OCI-LY1 (cell line): Measurements from ENCODE around the gene FGGY.

ENCODE experiments used
- H2AFZ ChIP-seq: fragments of 200-600 bp; sonication (generic), shearing (Covaris generic); 2 replicates; pipeline ENCODE4 v1.6.0; 2014; ENCODE audit warnings: antibody characterized with exemption, mild to moderate bottlenecking, low read length
- H3F3A ChIP-seq: fragments of 200-600 bp; sonication (generic), shearing (Covaris generic); 2 replicates; pipeline ENCODE4 v1.6.0; 2014; ENCODE audit warnings: mild to moderate bottlenecking, antibody characterized with exemption, low read length, moderate library complexity; ENCODE audit not compliant: insufficient read depth
- H3K27ac ChIP-seq: fragments of 200-600 bp; sonication (generic); 2 replicates; pipeline ENCODE4 v1.5.1; 2014; ENCODE audit warnings: low read length, mixed run types, mild to moderate bottlenecking, low read depth; ENCODE audit not compliant: poor library complexity, severe bottlenecking
- H3K27me3 ChIP-seq: fragments of 200-600 bp; sonication (generic); 2 replicates; pipeline ENCODE4 v1.6.0; 2014; ENCODE audit warnings: antibody characterized with exemption, mild to moderate bottlenecking, low read length, moderate library complexity; ENCODE audit not compliant: insufficient read depth
- H3K36me3 ChIP-seq: fragments of 200-600 bp; sonication (generic); 2 replicates; pipeline ENCODE4 v1.6.1; 2014; ENCODE audit warnings: mild to moderate bottlenecking, antibody characterized with exemption, low read length, moderate library complexity, mixed read lengths; ENCODE audit not compliant: insufficient read depth
- H3K4me1 ChIP-seq: fragments of 200-600 bp; sonication (generic); 2 replicates; pipeline ENCODE4 v1.5.1; 2014; ENCODE audit warnings: mild to moderate bottlenecking, low read length, moderate library complexity; ENCODE audit not compliant: insufficient read depth, severe bottlenecking
- H3K4me2 ChIP-seq: fragments of 200-600 bp; sonication (generic), shearing (Covaris generic); 2 replicates; pipeline ENCODE4 v1.6.1; 2014; ENCODE audit warnings: low read length
- H3K4me3 ChIP-seq: fragments of 200-600 bp; sonication (generic); 2 replicates; pipeline ENCODE4 v1.5.1; 2014; ENCODE audit warnings: low read length, low read depth, mild to moderate bottlenecking, mixed read lengths; ENCODE audit not compliant: poor library complexity, severe bottlenecking
- H3K79me2 ChIP-seq: fragments of 200-600 bp; shearing (Covaris generic); 2 replicates; pipeline ENCODE4 v1.6.1; 2016; ENCODE audit warnings: mixed run types, low read length, mixed read lengths; ENCODE audit not compliant: insufficient read depth
- H3K9ac ChIP-seq: fragments of 200-600 bp; sonication (generic), shearing (Covaris generic); 2 replicates; pipeline ENCODE4 v1.6.1; 2014; ENCODE audit warnings: mild to moderate bottlenecking, low read length, mixed read lengths
- H3K9me2 ChIP-seq: fragments of 200-600 bp; sonication (generic), shearing (Covaris generic); 2 replicates; pipeline ENCODE4 v1.6.1; 2014; ENCODE audit warnings: low read depth, mild to moderate bottlenecking, low read length, mixed read lengths
- H3K9me3 ChIP-seq: fragments of 200-600 bp; shearing (Covaris generic); 2 replicates; pipeline ENCODE4 v1.6.1; 2014; ENCODE audit warnings: low read length, mixed read lengths
- H4K20me1 ChIP-seq: fragments of 200-600 bp; sonication (generic), shearing (Covaris generic); 2 replicates; pipeline ENCODE4 v1.6.0; 2016; ENCODE audit warnings: mild to moderate bottlenecking, low read length; ENCODE audit not compliant: insufficient read depth
- CTCF ChIP-seq: fragments of 200-600 bp; sonication (generic), shearing (Covaris generic); IDR thresholded peaks from 2 replicates; pipeline ENCODE4 v1.5.1; 2017; ENCODE audit warnings: mild to moderate bottlenecking, antibody characterized with exemption, low read length, moderate library complexity, mixed read lengths
- EZH2 ChIP-seq: fragments of 200-600 bp; sonication (generic), shearing (Covaris generic); IDR thresholded peaks from 2 replicates; pipeline ENCODE4 v1.8.0; 2017; ENCODE audit warnings: borderline replicate concordance, mixed run types, mild to moderate bottlenecking, antibody characterized with exemption, low read length, moderate library complexity, mixed read lengths

FGGY gene

GRCh38 chr1:59345221-59345620, 48.3 kb downstream of the FGGY start:
- no peak overlapping the region for H3K27ac ChIP-seq
- no peak overlapping the region for H2AFZ ChIP-seq
- no peaks in the 10 kb centered on the region for H3K36me3 ChIP-seq
- no peaks in the 10 kb centered on the region for H3K79me2 ChIP-seq
- H3K4me2 ChIP-seq, result no peak overlapping the region
- no peaks in the 10 kb centered on the region for H3F3A ChIP-seq
- no peak overlapping the region for H3K9ac ChIP-seq
- no peaks in the 10 kb centered on the region for H3K9me2 ChIP-seq
- H4K20me1 ChIP-seq, result no peaks in the 10 kb centered on the region
- no peaks in the 10 kb centered on the region for H3K4me1 ChIP-seq
- H3K4me3 ChIP-seq, result no peak overlapping the region
- no peaks in the 10 kb centered on the region for H3K9me3 ChIP-seq
- no peaks in the 10 kb centered on the region for H3K27me3 ChIP-seq
- TF ChIP-seq CTCF (no peak), EZH2 (no peak)

GRCh38 chr1:59346429-59346828, 49.5 kb downstream of the FGGY start:
- Histone ChIP-seq H3K4me1 (no peaks in the 10 kb centered on the region), H3K79me2 (no peaks in the 10 kb centered on the region), H3K9me3 (no peaks in the 10 kb centered on the region), H3F3A (no peaks in the 10 kb centered on the region), H3K27ac (no peak overlapping the region), H3K27me3 (no peaks in the 10 kb centered on the region), H4K20me1 (no peaks in the 10 kb centered on the region), H2AFZ (no peak overlapping the region), H3K4me2 (no peak overlapping the region), H3K36me3 (no peaks in the 10 kb centered on the region), H3K9me2 (no peaks in the 10 kb centered on the region), H3K9ac (no peak overlapping the region), H3K4me3 (no peak overlapping the region)
- TF ChIP-seq EZH2 (no peak), CTCF (no peak)

GRCh38 chr1:59349101-59349500, 52.2 kb downstream of the FGGY start:
- no peaks in the 10 kb centered on the region for H4K20me1 ChIP-seq
- no peaks in the 10 kb centered on the region for H3K27me3 ChIP-seq
- no peak overlapping the region for H3K4me2 ChIP-seq
- H2AFZ ChIP-seq, result no peak overlapping the region
- H3K4me3 ChIP-seq, result no peak overlapping the region
- TF ChIP-seq EZH2, result no peak
- no peak for TF ChIP-seq CTCF
- H3K9me2 ChIP-seq, result no peaks in the 10 kb centered on the region
- no peaks in the 10 kb centered on the region for H3K36me3 ChIP-seq
- H3K9ac ChIP-seq, result no peak overlapping the region
- no peak overlapping the region for H3K27ac ChIP-seq
- H3K4me1 ChIP-seq, result no peaks in the 10 kb centered on the region
- no peaks in the 10 kb centered on the region for H3K9me3 ChIP-seq
- no peaks in the 10 kb centered on the region for H3K79me2 ChIP-seq
- H3F3A ChIP-seq, result no peaks in the 10 kb centered on the region
